HG02588 (cell line): Measurements from ENCODE around the gene FGGY.
"Not testable (repeated sequence)": the region's sequence is repeated elsewhere in the genome, so short reads cannot be mapped to it uniquely, and the experiment has no call there.

Experiments used
- ATAC-seq: cut with Tn5 transposase; IDR thresholded peaks from one replicate; pipeline ENCODE4 v1.9.1; 2021; ENCODE audit warnings: mild to moderate bottlenecking, moderate library complexity; ENCODE audit not compliant: unreplicated experiment

The FGGY gene

DNA sequence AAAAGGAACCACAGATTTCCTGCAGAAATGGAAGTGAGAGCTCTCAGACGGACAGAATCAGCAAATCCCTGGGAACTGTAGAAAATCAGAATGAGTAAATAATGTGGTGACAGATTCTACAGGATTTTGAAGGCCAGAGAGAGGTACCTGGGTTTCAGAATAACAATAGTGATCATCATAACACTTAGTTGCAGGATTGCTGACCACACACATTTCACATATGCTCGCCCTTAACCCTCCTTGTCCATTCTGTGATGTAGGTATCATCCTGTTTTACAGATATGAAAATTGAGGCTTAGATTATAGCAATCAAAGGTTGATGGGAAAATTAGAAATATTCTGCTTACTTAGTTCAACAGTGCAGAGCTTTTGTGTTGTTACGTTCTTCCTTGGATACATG lies 419.9 kb downstream of the FGGY start:
- ATAC-seq, result no peak

DNA sequence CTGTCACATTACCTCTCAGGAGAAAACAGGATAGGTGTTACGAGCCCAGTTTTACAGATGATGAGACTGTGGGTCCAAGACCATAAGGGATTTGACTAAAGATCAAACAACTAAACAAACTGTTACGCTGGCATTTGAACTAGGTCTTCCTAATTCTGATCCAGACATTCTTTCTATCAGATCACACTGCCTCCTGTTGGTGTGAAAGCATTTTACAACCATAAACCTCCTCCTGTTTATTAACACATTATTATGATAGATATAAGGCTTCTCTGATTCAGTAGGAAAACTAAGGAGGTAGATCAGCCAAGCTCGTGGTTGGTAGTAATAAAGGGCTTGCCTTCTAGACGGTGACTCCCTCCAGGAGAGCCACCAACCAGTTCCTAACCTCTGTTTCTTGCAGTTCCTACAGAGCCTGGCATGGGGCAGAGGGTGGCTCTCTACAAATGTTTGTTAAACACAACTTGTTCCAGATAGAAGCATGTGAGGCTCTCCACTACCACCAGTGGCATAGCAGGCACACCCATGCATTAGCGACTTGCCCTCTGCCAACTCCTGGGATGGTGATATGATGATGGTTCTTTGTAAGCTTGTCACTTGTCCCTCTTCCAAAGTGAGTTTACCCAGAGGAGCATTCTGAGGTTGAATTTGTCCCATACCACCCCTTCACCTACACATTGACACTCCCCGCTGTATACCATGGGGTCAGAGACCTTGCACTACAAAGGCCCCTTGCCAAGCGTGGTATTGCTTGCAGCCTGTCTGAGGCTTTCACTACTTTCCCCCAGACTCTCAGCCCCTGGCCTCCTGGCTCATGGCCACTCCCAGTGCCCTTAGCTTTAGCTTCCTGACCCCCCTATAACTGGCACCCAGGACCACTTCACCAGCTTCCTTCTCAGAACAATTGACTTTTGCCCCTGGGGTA lies 421.4 kb downstream of the FGGY start:
- no peak for ATAC-seq

DNA sequence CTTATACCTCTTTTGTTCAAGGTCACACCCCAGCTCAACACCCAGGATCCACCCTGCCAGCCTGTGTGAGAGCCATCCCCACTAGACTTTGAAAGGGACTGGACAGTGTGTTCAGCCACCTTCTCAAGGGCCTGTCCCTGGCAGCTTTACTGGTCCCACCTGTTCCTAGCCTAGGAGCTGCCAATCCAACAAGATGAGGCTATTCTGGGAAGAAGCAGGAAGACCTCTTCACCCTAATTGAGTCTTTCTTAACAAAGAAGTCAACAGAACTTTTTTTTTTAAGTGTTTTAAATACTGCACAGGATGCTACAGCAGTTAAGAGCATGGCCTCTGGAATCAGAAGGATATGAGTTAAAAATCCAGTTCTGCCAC lies 422.1 kb downstream of the FGGY start:
- no peak for ATAC-seq

DNA sequence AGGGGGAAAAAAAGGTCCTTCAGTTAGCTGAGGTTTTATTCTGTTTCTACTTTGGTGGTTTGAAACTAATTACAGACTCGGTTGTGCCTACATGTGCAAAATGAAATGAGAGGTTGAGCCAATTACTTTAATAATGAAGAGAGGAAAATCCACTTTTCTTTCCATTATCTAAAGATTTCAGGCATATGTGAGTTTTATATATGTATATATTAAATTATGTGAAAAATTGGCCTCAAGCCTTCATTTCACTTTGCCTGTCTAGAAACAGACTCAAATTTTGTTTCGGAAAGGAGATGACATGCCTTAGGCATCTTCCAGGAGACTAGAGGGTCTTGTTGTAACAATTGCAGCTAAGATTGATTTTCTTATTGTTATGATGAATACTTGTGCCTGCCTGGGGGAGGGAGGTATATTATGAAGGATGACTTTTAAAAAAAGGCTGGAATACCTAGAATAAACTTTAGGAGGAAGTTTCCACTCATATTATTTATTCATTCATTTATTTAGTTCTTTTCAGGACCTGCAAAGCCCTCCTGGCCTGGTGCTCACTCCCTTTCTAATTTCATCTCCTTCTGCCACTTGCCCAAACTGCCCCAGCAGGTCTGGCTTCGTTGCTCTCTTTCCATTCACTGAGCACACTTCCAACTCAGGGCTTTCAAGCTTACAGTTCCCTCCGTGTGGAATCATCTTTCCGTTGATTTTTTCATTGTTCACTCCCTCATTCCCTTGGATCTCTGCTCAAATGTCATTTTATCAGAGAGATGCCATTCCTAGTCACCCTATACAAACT lies 423.6 kb downstream of the FGGY start:
- no peak for ATAC-seq

DNA sequence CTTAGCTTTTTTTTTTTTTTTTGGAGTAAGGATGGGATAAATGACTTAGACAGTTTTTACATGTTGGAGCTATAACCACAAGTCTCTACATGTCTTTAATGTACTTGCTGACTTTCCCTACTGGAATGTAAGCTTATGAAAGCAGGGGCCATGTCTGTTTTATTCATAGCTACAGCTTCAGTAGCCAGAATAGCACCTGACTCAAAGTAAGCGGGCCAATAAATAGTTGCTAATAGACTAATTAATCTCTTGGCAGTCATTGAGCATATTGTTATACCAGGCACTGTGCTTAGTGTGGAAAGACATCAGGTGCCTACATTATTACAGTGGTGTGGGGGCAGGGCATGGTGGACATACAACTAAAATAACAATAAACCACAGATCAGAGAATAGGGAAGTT lies 433.4 kb downstream of the FGGY start:
- no peak for ATAC-seq

DNA sequence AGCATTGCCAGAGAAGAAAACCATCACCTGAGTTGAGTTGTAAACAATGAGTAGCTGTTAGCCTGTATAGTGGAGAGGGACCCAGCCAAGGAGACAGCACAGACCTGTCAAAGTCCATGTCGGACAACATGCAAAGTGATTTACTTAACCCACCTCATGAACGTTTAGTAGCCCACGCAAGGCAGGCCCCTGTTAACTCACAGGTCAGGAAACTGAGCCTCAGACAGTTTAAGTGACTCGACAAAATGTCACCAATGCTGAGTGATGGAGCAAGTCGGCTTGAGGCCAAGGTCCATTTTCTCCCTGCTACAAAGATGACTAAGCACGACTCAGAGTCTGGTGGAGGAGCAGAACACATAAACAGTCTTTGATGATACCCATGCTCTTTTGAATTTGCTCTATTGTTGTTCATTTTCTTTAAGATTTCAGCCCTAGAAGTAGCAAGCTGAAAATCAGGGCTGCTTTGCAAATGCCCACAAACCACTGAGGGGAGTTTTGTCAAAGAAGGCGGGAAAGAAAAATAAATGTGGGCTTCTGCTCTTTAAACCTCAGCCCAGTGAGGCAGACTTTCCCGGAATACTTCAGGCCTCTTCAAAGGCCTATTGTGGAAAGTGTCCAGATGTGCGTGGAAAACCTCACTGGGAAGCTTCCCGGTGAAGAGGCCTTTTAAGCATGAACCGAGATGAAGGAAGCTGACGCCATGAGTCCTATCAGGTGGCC lies 434.0 kb downstream of the FGGY start:
- no peak for ATAC-seq

DNA sequence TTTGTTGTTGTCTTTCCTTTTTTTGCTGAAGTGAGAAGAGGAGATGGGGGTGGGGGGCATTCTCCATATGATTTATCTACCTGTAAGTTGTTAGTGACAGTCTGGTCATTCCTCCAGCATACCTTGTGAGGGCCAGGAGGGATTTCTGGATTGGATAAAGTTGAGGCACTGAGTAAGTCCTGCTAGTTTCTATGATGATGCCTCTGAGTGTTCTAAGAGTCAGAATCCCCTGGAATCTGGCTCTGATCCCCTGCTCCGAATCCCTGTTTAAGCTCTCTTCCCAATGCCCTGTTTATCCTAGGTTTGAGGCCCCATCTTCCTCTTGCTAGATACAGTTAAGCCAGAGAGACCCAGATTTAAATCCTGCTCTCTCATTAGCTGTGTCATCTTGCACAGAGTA lies 434.7 kb downstream of the FGGY start:
- no peak for ATAC-seq

DNA sequence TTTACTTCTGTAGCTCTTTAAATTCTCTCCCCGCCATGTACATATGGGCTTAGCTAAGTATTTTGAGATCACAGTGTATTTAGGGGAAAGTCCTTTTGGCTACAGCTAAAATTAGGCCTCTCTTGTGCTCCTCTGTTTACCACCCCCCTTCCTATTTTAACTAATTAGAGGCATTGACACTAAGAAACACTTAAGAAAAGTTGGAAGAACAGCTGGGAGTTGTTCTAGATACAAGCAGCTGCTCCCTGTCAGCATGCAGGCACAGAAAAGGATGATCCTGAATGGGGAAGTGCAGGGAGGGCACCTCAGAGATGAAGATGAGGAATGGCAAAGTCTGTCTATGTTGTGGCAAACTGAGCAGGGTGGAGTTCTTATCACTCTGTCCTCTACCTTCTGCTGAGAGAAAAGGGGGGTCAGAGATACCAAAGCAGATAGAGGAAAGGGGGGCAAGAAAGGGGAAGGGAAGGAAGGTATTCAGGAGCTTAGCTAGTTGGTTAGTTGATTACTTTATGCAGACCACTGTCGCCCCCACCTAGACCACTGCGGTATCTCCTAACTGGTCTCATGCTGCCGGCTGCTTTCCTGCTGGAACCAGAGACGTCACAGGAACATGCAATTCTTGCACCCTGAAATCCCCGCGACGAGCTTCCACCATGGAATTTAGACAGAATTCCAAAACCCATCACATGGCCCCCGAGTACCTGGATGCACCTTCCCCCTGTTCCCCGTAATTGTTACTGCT lies 435.5 kb downstream of the FGGY start:
- ATAC-seq, result no peak

DNA sequence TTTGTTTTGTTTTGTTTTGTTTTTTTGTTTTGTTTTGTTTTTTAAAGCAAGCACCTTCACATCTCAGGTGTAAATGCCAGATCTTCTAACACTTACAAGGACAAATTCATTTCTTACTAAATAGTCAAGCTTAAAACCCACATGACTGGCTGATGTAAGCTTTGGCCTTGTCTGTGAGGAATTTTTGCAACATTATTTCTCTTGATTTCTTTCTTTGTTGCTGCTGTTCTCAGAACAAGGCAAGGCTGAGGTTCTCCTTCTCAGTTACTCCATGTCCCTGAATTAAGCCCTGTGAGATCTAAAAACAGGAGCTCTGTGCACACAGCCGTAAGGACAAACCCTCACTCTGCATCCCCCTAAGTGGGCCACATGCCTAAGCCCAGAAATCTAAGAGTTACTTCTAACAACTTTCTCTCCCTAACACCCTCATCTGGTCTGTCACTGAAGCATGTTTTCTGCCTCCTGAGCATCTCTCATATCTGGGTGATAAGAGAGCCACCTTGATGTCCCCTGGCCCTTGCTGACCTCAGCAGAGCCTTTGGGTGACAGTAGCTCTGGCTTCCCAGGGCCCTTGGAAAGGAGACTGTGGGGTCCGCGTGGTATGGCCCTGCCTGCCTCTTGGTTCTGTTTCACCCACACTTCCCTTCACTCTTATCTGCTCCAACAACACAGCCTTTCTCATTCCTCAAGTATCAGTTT lies 436.7 kb downstream of the FGGY start:
- no peak for ATAC-seq

DNA sequence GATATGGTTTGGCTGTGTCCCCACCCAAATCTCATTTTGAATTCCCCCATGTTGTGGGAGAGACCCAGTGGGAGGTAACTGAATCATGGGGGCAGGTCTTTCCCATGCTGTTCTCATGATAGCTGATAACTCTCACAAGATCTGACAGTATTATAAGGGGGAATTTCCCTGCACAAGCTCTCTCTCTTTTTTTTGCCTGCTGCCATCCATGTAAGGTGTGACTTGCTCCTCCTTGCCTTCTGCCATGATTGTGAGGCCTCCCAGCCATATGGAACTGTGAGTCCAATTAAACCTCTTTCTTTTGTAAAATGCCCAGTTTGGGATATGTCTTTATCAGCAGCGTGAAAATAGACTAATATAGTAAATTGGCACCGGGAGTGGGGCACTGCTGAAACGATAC lies 439.0 kb downstream of the FGGY start:
- not testable (repeated sequence) for ATAC-seq

DNA sequence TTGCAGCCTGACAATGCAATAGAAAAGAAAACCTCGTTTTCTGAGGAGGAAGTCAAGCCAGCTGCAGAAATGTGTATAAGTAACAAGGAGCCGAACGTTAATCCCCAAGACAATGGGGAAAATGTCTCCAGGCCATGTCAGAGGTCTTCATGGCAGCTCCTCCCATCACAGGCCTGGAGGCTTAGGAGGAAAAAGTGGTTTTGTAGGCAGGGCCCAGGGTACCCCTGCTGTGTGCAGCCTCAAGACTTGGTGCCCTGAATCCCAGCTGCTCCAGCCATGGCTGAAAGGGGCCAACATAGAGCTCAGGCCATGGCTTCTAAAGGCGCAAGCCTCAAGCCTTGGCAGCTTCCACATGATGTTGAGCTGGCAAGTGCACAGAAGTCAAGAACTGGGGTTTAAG lies 439.9 kb downstream of the FGGY start:
- no peak for ATAC-seq

DNA sequence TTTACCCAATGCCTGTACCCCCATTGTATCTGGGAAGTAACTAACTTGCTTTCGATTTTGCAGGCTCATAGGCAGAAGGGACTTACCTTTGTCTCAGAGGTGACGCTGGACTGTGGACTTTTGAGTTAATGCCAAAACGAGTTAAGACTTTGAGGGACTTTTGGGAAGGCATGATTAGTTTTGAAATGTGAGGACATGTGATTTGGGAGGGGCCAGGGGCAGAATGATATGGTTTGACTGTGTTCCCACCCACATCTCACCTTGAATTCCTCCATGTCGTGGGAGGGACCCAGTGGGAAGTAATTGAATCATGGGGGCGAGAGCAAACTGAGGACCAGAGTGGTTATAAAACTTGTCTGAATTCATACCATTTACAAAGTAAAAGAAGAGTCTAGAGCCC lies 440.7 kb downstream of the FGGY start:
- no peak for ATAC-seq

DNA sequence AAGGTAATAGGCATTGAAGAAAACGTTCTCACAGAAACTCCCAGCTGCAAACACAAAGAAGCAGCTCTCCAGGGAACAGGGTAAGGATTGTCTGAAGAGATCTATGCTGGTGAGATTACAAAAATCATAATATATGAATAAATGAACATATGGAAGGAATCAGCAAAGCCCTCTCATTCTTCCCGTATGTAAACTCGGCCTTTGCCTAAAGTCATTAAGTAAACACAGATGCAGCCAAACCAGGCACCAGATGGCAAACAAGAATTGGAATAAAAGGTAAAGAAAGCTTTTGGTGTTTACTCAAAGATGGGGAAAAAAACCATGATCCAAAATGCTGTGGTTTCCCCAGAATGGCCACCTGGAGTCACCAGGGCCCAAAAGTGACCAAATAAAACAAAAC lies 441.3 kb downstream of the FGGY start:
- ATAC-seq, result no peak

DNA sequence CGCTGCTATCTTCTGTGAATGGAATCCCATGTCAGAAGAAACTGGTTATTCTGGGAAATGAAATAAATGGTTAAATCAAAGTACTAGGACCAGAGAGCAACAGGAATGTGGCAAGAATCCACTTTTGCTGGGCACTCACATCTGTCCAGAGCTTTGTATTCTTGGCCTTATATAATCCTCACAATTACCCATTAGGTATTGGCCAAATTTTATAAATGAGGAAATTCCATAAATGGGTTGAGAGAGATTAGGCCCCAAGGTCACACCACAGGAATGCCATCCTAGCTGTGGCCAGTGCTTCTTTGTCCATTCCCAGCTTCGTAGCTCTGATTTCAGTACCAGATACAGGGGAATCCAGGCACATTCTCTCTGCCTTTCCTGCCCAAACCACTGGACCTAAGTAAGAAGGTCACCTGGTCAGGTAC lies 441.7 kb downstream of the FGGY start:
- no peak for ATAC-seq

DNA sequence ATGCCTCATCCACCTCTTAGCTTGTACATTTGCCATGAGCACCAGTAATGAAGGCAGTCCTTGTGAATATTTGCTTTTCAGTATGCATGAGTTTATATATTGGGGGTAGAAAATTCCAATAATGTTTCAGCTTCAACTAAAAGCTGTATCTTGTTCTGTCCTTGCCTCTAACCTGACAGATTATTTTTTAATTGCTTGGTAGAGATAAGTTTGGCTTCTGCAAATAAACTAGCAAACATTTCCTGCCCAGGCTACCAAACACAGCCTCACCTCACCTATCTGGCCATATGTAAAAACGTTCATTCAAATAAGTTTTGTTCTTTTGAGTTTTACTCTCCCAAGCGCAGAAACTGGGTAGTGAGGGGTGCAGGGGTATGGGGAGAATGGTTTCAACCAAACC lies 442.2 kb downstream of the FGGY start:
- no peak for ATAC-seq

DNA sequence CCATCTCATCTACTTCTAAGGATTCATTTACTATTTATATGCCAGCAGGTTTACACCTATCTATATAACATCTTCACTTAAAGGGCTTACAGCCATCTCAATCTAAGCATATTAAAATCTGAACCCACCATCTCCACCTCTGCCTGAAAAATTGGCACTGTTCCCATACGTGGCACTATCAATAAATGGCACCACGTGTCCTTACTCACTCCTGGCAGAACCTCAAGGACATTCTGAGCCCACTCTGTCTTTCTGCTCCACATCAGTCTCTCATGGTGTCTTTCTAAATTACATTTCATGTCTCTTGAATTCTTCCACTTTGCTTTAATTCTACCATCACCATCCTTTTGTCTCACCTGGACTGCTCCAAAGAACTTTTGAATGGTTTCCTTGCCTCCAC lies 445.6 kb downstream of the FGGY start:
- ATAC-seq, result no peak

DNA sequence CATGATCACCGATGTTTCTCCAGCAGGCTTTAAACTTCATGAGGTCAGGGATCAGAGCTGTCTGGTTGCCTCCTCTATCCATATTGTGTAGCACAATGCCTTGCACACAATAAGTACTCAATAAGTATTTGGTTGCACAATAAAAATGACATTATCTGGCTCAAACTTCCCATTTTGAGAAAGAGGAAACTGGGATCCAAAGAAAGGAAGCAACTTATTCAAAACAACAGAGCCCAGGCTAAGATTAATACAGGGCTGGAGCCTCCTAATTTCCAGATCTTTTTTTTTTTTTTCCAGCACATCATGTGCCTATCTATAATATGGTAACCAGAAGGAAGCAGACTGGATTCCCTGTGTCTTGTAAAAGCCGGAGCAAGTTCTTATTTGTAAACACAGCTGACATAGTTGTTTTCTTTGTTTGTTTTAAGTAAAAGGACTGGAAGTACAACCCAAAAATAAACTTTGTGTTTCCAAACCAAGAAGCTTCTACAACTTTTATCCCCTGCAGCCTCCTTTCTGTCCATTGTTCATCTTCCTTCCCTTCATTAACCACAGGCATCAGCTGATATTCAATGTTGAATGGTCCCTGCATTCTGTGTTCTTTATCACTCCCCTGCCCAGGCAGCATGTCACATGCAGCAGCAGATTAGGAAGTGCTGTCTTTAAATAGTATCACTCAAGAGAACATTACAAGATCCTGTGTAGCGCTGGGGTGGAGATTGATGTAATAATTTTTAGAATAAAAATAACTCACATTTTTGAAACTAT lies 446.6 kb downstream of the FGGY start:
- ATAC-seq, result no peak

DNA sequence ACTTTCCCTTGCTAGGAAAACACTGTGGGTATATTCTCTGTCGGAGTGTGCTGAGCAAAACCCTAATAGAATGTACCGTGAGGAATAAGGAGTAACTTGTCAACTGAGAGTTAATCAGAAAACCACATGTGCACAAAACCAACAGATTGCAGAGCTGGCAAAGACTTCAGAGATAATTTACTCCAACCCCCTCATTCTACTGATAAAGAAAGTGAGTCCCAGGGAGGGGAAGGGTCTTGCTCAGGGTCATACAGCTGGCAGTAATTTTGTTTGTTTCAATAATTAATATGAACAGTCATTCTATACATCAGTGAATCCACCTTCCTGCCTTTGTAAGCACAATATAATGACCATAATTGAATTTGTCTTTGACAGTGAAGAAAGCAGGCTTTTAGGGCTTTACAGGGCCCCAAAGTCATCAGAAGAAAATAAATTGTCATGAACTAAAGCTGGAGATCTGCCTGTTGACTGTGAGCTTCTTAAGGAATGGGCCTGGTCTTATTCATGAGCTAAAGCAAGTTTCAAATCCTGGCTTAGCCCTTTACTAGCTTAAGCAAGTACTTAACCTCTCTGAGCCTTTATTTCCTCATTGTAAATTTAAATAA lies 450.6 kb downstream of the FGGY start:
- ATAC-seq, result no peak

DNA sequence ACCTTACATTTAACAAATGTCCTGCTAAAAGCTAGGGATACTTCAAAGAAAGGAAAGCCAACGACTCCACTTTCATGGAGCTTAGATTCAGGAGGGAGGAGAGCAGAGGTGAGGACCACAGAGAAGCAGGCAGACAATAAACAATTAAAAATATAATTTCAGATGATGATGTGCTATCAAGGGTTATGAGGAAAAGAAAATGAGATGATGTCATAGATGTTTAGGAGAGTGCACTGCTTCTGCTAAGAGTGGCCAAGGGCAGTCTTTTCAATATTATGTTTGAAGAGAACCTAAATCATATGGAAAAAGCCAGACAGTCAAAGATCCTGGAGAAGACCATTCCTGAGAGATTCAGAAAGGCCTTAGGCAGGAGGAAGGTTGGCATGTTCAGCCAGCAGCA lies 451.2 kb downstream of the FGGY start:
- ATAC-seq, result no peak
